ENCODE results near the gene KLHL14.
"Not testable (repeated sequence)": the region's sequence is repeated elsewhere in the genome, so short reads cannot be mapped to it uniquely, and the experiment has no call there.

Gene KLHL14

DNA sequence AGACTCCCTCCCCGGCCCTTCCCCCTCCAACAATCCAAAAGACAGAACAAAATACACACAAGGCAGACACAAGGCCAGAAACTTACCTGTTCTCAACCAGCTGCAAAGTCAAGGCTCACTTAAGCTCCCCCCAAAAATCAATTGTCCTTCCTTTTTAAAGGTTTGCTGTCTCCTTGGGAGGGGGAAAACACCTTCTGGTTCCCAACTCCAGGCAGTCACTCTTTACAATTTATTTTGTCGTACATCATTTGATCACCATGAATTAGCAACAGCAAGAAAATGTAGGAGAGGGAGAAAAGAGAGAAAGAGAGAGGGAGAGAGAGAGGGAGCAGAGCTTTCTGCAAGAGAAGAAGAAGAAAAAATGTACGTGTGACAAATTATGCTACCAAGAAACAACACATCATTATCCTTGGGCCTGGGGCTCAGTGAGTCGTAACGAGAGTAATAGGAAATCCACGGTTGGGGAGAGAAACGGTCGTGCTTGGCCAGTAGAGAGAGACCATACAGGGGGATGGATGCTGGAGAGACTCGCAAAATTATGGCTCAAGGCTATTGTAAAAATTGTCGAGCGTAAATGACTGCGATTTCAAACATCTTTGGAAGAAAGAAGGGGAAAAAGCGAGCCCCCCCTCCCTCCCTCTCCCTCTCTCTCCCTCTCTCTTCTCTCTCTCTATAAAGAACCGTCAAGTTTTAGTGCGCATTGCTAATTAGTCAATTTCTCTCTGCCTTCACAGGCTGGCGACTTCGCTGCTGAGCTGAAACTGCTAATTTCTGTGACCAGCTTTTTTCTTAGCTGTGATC is at the start of gene KLHL14:
TSS of gene KLHL14 (minus strand) at position 443 of the 801 bp plus-strand sequence. CDS start 2,432 bp downstream, outside the sequence.
- peak; percentile 75 for DNase-seq

GRCh38 chr18:32822197-32822596 is 49.4 kb upstream of the KLHL14 start:
- DNase-seq, result no peak

GRCh38 chr18:32815881-32816280 is 43.1 kb upstream of the KLHL14 start:
- no peak for DNase-seq

DNA sequence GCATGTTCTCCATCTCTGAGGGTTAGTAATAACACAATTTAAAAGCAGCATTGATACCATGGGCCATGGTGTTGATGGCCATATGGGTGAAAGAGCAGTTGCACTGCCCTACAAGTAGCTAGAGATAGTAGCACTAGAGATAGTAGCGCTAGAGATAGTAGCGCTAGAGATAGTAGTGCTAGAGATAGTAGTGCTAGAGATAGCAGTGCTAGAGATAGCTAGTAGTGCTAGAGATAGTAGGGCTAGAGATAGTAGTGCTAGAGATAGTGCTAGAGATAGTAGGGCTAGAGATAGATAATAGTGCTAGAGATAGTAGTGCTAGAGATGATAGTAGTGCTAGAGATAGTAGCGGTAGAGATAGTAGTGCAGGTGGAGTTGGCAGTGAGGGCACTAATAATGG is 39.5 kb upstream of the KLHL14 start:
- DNase-seq, result no peak

- DNase-seq, result no peak
Measured at GRCh38 chr18:32810314-32810713, 37.5 kb upstream of the KLHL14 start.

- no peak for DNase-seq
Measured at GRCh38 chr18:32805354-32805753, 32.5 kb upstream of the KLHL14 start.

DNA sequence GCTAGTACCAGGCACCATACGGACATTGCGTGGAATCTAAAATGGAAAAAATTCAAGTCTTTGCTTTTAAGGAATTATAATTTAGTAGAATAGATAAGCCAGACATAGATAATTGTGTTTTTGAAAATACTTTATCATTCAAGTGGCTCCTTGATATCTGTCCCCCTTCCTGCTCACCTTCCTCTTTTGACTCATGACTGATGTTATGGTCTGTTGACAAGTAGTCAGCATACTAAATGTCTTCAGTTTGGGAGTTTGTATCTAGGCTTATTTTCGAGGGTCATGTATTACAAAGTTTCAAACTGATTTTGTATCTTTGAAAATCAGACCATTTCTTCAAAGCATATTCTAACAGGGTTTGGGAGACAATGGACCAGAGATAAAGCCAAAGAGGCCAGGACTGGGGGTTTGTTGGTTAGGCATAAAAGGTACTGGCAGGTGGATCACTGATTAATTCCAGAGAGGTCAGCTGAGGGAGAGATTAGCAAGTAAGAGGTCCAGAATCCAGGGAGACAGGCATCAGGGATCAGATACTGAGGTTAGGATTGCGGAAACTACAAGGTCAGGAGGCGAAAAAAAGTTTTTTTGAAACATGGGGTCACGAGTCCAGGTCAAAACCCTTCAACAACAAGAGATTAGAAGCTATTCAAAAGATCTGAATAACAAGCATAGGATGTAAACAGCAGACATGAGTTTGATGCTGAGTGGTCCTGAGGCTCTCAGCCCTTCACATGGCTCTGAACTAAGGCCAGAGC is 31.5 kb upstream of the KLHL14 start:
- DNase-seq, result no peak

- peak; percentile 94 for DNase-seq
Measured at GRCh38 chr18:32803568-32803967, 30.7 kb upstream of the KLHL14 start.

GRCh38 chr18:32802591-32803451 is 30.0 kb upstream of the KLHL14 start:
- DNase-seq, result peak; percentile 77

DNA sequence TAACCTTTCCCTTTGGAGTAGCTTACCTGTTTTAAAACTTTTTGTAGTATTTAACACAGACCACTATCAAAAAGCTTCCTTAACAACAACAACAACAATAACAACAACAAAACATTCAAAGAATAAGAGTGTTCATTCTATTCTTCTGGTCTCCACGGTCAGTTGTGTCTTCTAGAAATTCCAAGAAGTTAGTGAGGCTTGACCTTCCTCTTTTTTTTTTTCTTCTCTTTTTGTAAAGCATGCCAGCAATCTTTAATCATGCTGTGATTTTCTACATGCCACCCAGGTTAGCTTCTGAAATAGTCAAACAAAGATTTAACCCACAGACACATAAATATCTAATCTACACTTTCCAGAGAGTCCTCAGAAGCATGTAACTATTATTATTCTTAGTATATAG is 28.4 kb upstream of the KLHL14 start:
- DNase-seq, result peak; percentile 45

DNA sequence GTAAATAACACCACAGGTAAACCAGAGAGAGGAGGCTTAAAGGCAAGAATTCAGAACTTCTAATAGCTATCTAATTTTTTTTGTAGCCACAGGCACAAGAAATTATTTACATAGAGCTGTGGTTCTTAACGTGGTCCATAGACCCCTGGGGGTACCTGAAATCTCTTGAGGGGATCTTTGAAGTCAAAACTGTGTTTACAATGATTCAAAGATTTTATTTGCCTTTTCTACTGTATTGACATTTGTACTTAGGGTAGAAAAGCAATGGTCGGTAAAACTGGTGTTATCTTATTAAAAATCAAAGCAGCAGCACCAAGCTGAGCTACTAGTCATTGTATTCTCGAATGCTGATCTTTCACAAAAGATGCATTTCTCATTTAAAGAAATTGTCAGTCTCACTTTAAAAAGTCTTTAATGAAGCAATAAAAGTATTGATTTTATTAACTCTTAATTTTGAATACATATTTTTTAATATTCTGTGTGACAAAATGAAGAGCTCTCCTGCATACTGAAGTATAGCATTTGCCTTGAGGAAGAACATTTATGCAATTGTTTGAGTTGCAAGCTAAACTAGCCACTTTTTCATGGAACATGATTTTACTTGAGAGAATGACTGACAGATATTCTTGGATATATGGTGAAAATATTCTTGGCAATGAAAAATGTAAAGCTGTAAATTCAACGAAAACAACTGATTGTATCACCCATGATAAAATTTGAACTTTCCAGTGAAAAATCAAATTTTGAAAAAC is 25.6 kb upstream of the KLHL14 start:
- DNase-seq, result no peak

DNA sequence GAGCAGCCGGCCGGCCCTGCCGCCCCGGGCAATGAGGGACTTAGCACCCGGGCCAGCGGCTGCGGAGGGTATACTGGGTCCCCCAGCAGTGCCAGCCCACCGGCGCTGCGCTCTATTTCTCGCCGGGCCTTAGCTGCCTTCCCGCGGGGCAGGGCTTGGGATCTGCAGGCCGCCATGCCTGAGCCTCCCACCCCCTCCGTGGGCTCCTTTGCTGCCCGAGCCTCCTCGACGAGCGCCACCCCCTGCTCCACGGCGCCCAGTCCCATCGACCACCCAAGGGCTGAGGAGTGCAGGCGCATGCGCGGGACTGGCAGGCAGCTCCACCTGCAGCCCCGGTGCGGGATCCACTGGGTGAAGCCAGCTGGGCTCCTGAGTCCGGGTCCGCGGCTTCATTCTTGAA is 21.8 kb upstream of the KLHL14 start:
- not testable (repeated sequence) for DNase-seq

GRCh38 chr18:32779010-32779409 is 6.2 kb upstream of the KLHL14 start:
- DNase-seq, result no peak

- no peak for DNase-seq
Measured at GRCh38 chr18:32777049-32777448, 4.2 kb upstream of the KLHL14 start.

DNA sequence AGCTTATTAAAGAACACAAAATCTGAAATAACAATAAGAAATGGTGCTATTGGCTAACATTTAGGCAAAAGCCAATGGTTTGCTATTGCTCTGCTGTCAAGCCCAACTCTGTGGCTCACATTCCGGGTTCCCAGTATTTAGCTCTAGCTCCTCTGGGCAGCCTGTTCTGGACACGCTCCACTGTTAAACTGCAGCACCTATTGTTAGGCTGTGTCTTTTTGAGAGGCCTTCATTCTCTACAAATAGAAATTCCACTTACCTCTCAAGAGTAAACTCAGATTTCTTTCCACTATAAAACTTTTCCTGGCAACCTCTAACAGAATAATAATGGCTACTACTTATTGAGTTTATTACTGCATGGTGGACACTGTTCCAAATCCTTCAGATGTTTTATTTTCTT is 3.7 kb upstream of the KLHL14 start:
- no peak for DNase-seq

GRCh38 chr18:32775628-32776027 is 2.8 kb upstream of the KLHL14 start:
- no peak for DNase-seq

GRCh38 chr18:32773382-32773712 is 524 bp upstream of the KLHL14 start:
- DNase-seq, result no peak

DNA sequence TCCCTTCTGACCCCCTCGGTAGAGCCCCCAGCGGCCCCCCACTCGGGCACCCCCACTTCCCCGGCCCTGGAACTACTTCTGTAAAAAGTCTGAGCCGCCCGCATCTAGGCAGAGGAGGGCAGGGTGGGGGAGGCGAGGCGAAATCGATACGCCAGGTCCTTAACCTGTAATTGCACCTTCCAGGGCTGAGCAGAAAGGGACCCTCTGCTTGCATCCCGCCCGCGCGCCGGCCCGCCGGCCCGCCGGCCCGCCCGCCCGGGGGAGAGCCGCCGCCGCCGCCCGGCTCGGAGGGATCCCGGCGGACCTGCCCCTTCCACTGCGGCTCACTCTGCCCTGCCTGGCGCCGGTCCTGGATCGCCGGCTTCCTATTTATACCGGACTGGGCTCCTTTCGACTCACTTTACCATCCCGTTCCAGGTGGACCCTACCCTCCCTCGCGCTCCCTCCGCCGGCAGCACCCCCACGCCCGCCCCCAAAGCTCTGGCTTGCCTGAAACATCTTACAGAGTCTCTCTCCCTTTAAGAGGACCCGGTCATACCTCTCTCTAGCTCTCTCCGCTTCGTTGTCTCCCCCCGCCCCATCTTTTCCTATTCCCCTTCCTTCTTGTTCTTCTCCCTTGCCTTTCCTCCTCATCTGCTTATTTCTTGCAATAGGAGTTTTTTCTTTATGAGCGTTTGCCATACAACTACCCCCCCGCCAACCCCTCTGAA is 797 bp downstream of the KLHL14 start:
- DNase-seq, result no peak

GRCh38 chr18:32771169-32771751 is 1.6 kb downstream of the KLHL14 start:
- DNase-seq, result no peak

DNA sequence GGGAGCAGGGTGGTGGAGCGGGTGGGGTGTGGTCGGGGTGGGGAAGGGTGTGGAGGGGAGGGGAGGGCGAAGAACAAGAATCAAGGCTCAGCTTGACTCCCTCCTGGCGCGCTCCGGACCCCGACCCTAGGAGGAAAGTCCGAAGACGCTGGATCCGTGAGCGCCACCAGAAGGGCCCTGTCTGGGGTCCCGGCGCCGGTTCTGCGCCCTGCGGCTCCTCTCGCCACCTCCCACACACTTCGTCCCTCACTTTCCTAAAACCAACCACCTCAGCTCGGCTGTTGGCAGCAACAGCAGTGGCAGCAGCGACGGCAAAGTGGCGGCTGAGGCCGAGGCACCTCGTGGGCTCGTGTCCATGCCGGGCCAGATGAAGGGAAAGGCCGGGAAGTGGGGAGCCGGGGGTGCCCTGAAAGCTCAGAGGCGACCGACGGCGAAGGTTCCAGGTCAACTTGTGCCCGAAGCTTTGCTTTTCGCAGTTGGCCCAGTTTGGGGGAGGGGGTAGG is 2.1 kb downstream of the KLHL14 start:
- DNase-seq, result no peak

DNA sequence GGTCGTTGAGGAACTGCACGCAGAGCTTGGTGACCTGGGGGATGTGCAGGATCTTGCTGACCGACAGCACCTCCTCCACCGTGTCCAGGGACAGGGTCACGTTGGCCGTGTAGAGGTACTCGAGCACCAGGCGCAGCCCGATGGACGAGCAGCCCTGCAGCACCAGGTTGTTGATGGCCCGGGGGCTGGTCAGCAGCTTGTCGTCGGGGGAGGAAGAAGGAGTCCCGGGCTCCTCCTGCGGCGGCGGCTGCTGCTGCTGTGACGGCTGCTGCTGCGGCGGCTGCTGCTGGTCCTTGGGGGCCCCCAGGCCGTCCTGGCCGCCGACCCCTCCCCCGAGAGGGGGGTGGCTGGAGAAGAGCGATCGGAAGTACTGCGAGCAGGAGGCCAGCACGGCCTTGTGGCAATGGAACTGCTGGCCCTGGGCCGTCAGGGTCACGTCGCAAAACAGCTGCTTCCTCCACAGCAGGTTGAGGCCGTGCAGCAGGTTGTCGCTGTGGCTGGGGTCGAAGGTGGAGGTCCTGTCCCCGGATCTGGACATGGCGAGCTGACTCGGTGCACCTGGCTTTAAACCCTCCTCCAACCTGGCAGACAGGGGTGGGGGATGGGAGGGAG is 2.7 kb downstream of the KLHL14 start:
- DNase-seq, result no peak
